Choroid plexus epithelial cell (primary cell): Measurements from ENCODE around the gene OPRD1.

Experiments
- DNase-seq: peaks from one replicate; pipeline ENCODE4 v3.0.0-alpha.2; 2010; ENCODE audit warnings: low read depth
- H3K4me3 ChIP-seq: 2 replicates; pipeline ENCODE4 v1.5.1; 2011; ENCODE audit warnings: low read depth, mild to moderate bottlenecking, control low read depth, low read length, moderate library complexity
- CTCF ChIP-seq: conservative IDR thresholded peaks from 2 replicates; pipeline ENCODE4 v1.5.1; 2011; ENCODE audit warnings: low read depth, mild to moderate bottlenecking, control low read depth, inconsistent platforms, low read length, moderate library complexity

OPRD1 gene

GRCh38 chr1:28803662-28804061 lies 8.3 kb upstream of the OPRD1 start:
- no peak for DNase-seq

GRCh38 chr1:28804071-28804470 lies 7.9 kb upstream of the OPRD1 start:
- no peak overlapping the region for H3K4me3 ChIP-seq
- no peak for DNase-seq
- no peak for TF ChIP-seq CTCF

More at GRCh38 chr1:28803662-28804061, 8.3 kb upstream of the OPRD1 start:
- no peak for TF ChIP-seq CTCF
- no peak overlapping the region for H3K4me3 ChIP-seq

- no peak for TF ChIP-seq CTCF
- DNase-seq, result no peak
- no peak overlapping the region for H3K4me3 ChIP-seq
These were observed 4.9 kb upstream of the OPRD1 start for GRCh38 chr1:28807046-28807445.

GRCh38 chr1:28807986-28808385 lies 4.0 kb upstream of the OPRD1 start:
- DNase-seq, result no peak
- H3K4me3 ChIP-seq, result no peak overlapping the region
- no peak for TF ChIP-seq CTCF

- DNase-seq, result no peak
- no peak overlapping the region for H3K4me3 ChIP-seq
- no peak for TF ChIP-seq CTCF
These were observed 603 bp upstream of the OPRD1 start for GRCh38 chr1:28811369-28811765.

- no peak for TF ChIP-seq CTCF
- H3K4me3 ChIP-seq, result no peak overlapping the region
These were observed 899 bp downstream of the OPRD1 start for GRCh38 chr1:28812669-28813468.

GRCh38 chr1:28813931-28814465 lies 2.0 kb downstream of the OPRD1 start:
- no peak for DNase-seq
- no peak overlapping the region for H3K4me3 ChIP-seq
- TF ChIP-seq CTCF, result no peak

More at GRCh38 chr1:28812669-28813468, 899 bp downstream of the OPRD1 start:
- no peak for DNase-seq
